GM18511 (cell line): ENCODE measurements around the gene ABCA2.
"Not testable (repeated sequence)": the region's sequence is repeated elsewhere in the genome, so short reads cannot be mapped to it uniquely, and the experiment has no call there.

Source experiments
- ATAC-seq: cut with Tn5 transposase; IDR thresholded peaks from one replicate; pipeline ENCODE4 v1.9.1; 2021; ENCODE audit warnings: mild to moderate bottlenecking, moderate library complexity; ENCODE audit not compliant: unreplicated experiment

Gene ABCA2

DNA sequence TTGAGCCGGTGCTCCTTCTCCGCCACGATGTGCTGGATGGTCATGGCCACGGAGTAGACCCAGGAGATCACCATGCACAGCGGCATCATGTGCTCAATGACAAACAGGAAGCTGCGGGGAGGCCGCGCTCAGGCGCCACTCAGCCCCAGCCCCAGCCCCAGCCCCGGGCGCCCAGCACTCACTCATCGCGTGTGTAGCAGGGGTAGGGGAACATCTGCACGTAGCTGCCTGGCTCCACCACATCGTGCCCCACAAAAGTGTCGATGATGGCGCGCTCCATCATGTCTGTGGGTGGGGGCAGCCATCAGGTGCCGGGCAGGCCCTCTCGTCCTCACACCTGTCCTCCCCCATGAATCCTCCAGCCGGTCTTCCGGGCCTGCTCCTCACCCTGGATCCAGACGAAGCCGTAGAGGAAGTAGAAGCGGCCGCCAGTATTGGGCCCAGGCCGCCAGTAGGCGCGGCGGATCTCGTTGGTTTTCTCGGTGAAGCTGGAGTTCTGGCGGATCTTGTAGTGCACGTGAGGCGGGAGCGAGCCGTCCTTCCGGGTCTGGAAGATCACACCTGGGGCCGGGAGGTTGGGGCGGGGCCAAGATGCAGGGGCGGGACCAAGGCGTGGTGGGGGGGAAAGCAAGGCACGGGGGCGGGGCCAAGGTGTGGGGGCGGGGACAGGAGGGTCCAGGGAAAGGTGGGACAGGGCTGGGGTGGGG, 10.1 kb downstream of the ABCA2 start:
- no peak for ATAC-seq

DNA sequence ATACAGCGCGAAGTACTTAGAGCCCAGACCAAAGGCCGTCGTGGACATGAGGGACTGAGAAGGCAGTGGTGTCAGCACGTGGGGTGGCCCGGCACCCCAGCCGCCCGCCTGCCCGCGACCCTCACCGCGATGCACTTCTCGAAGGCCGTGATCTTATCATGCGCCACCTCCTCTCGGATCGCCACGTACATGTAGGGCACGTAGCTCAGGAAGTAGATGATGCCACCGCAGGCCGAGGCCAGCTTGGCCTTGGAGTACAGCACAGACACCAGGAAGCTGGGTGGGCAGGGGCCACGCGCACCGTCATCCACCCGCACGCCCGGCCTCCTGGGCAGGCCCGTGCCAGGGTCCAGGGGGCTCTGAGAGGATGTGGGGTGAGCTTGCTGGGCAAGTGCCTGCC, 11.0 kb downstream of the ABCA2 start:
- no peak for ATAC-seq

DNA sequence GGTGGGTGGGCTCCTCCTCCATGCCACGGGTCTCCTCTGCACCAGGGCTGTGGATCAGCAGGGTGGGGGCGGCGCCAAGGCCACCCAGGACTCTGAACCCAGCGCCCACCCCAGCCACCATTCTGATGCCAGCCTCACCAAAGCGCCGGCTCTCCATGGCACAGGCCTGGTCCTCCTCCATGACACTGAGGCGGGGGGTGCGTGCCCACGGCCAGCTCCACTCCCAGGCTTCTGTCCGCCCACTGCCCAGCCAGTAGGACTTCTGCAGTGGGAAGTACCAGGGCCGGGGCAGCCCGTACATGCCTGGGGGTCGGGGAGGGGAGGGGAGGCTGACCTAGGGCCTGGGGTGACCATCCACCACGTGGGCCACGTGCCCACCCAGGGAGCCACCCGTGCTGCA, 11.6 kb downstream of the ABCA2 start:
- no peak for ATAC-seq

DNA sequence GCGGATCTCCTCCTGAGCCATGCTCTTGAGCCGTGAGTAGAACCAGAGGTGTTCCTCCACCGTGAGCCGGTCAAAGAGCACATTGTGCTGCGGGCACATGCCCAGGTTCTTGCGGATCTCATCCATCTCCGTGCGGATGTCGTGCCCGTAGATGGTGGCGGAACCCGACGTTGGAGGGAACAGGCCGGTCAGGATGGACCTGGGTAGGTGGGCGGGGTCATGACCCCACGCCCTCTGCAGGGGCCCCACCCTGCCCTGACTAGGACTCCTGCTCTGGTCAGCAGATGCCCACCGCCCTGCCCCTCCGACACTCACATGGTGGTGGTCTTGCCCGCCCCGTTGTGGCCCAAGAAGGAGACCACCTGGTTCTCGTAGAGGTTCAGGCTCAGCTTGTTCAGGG, 12.1 kb downstream of the ABCA2 start:
- ATAC-seq, result no peak

DNA sequence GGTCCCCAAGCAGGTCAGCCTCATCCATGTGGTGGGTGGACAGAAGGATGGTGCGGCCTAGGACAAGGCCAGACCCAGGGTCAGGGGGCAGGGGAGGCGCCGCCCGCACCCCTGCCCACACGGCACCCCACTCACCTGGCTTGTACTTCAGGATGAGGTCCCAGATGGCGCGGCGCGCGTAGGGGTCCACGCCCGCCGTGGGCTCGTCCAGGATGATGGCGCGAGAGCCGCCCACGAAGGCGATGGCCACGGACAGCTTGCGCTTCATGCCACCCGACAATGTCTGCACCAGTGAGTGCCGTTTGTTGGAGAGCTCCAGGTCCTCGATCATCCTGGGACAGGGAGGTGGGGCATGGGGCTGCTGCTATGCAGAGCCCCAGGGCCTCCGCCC, 12.5 kb downstream of the ABCA2 start:
- no peak for ATAC-seq

DNA sequence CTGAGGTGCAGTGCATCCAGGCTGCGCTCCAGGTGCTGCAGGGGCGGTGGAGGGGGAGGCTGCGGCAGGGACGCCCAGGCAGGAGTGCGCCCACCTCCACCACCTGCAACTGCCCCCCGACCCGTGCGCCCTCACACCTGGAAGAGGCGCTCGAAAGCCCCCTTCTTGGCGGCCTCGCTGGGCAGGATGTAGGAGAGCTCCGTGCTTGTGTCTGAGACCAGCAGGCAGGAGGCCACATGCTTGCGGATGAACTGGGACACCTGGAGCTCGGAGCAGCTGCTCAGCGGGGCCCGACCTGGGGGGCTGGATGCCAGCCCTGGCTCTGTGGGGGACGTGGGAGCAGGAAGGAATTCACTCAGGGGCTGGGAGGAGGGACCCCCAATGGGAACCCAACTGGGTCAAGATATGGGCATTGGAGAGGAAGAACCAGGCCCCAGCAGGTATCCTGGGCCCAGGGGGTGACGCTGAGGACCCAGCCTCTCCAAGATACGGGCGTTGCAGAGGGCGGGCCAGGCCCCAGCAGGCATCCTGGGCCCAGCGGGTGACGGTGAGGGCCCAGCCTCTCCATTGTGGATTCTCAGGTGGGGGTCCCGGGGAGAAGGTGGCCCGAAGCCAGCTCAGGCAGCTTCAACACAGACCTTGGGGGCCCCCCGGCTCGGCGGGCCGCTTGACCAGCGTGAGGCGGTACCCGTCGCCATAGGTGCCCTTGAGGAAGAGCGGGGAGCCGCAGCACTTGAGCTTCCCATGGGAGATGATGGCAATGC, 13.1 kb downstream of the ABCA2 start:
- ATAC-seq, result no peak

DNA sequence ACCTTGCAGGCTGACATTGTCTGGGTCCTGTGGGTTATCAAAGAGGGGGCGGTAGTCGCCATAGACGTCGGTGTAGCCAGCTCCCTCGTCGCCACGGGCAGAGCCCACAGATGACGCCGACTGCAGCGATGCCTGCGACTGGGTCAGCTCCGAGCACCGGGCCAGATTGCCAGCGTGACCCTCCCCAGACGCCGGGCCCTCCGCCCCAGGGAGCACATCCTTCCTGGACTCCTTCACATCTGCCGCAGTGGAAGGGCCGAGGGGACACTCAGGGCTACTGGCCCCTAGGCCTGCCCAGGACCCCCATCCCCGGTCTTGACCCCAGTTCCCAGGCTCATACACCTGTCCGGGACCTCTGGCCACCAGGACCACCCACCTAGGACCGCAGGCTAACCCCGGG, 13.9 kb downstream of the ABCA2 start:
- no peak for ATAC-seq

DNA sequence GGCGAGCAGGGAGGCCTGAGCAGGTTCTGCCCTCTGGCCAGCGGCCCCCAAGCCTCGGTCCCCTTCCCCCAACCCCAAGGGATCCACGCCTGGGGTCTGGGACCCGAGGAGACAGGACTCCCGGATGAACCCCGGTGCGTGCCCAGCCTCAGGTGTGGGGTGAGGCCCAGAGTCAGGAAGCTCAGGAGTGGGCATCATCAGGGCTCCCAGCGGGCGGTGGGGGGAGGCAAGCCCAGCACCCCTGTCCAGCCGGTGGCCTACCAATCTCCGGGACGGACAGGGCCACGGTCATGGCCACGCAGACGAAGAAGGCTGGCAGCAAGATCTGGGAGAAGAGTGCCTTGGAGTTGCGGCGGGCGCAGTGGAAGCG, 14.5 kb downstream of the ABCA2 start:
- no peak for ATAC-seq

DNA sequence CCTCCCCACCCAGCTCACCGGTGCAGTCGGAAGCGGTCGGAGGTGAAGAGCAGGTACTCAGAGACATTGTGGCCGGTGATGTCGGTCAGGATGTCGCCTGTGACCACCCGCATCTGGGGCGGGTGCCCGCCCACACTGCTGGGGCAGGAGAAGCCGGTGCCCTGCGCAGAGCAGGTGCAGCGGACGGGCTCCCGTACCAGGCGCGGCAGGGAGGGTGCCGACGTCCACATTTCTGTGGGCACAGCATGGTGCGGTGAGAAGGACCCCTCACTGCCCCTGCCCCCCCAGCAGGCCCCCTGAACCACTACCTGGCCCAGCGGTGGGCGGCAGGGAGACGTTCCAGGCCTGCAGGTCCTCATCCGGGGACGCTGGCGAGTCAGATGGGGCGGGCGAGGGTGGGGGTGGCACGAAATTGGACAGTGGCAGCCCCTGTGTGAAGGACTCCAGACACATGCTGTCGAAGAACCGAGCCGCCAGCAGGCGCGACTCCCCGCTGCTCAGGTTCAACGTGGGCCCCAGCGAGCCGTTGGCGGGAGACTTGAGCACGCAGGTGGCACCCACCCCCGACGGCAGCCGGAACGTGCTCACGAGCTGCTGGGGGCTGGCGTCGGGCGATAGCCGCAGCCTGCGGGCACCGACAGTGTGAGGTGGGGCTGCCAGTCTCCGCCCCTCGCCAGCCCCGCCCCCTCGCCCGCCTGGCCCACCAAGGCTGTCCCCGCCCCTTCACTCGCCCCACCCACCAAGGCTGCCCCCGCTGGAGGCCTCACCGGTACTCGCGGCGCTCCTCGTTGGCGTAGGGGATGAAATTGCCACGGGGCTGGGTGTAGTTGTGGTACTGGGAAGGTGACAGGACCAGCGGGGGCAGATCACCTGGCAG, 15.1 kb downstream of the ABCA2 start:
- ATAC-seq, result no peak

DNA sequence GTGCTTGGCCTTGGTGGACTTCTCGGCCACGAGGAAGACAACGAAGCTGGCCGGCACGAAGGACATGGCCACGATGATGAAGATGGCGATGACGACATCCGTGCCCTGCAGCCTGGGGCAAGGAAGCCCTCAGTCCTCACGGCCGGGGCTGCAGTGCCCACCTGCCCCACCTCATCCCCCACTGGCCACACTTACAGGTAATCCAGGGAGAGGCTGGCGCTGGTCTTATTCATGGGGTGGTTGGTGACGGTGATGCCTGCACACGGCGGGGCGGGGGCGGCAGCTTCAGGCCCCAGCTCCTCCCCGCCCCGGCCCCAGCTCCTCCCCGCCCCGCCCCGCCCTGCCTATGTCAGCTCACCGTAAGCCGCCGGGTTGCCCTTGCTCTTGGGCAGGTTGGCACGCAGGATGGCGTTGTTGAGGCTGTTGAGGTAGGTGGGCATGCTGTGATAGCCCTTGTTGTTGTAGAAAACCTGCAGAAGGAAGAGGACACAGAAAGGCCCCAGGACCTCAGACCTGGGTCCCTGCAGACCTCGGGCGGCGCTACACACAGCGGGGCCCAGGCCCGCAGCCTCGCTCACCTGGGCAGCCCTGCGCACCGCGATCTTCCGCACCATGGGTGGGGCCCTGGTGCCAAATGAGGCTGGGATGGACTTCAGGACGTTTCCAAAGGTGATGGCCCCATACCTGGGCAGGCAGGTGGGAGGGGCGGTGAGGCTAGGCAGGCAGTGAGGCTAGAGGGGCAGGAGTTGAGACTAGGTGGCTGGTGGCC, 15.9 kb downstream of the ABCA2 start:
- ATAC-seq, result no peak

DNA sequence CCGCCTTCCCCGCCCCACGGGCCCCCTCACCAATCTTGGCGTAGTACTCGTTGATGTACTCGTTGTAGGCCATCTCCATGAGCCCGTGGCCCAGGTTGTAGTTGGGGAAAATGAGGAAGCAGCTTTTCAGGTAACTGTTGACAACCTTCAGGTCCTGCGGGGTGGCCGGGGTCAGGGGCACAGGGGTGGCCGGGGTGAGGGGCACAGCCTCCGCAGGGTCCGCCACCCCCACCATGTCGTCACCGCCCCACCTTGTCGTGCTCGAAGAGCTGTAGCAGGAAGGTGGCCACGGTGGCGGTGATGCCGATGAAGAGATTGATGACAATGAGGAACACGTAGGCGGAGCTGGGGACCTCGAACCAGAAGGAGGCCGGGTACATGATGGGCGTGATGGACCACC, 16.9 kb downstream of the ABCA2 start:
- ATAC-seq, result no peak

DNA sequence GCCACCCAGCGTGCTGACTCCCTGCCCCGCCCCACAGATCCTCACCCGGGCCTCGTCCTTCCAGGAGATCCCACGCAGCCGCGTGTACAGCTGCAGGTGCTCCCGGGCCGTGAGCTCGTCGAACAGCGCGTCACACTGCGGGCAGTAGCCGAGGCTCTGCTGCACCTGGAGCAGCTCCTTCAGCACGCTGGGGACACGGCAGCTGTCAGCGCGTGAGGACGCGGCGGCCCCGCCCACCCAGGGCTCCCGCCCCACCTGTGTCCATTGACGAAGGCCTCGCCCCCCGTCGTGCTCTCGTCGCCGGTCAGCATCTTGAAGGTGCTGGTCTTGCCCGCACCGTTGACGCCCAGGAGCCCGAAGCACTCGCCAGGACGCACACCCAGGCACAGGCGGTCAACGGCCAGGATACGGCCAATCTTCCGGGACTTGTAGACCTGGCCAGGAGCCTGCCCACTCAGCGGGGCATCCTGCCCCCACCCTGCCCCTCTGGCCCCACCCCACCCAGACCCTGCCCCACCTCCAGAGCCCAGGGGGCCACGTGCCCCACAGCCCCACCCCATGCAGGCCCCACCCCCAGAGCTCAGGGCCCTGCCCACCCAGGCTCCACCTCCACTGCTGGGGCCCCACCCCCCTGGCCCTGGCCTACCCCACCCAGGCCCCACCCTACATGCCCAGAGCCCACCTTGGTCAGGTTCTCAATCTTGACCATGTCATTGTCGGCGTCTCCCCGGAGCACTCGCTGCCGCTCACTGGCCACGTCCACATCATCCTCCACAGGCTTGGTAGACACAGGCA, 17.9 kb downstream of the ABCA2 start:
- ATAC-seq, result no peak

DNA sequence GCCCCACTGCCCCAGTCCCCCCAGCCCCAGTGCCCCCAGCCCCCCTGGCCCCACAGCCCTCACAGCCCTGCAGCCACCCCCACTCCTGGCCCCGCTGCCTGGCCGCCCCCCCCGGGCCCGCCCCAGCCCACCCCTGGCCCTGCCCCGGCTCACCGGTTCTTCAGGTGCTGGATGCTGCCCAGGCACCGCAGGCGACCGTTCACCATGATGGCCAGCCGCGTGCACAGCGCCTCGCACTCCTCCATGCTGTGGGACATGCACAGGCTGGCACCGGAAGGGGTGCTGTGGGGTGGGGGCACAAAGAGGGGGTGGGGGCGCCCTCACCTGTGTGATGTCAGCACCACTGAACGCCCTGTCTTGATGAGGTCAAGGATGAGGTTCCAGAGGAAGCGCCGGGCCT, 18.8 kb downstream of the ABCA2 start:
- ATAC-seq, result no peak

DNA sequence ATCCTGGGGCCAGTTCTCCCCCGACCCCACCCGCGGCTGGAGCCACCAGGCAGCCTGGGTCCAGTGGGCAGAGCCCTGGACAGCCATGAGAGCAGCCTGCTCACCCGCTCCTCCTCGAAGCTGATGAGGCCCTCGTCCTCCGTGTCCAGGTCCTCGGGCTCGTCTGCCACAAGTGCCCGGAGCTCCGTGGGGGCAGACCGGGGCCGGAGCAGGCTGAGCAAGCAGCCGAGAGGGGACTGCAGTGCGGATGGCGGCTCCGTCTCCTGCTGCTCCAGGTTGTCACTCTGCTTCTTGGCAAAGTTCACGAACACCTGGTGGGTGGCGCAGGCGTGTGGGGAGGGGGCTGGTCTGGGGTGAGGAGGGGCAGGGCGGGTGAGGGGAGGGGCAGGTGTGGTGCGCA, 19.7 kb downstream of the ABCA2 start:
- ATAC-seq, result no peak

DNA sequence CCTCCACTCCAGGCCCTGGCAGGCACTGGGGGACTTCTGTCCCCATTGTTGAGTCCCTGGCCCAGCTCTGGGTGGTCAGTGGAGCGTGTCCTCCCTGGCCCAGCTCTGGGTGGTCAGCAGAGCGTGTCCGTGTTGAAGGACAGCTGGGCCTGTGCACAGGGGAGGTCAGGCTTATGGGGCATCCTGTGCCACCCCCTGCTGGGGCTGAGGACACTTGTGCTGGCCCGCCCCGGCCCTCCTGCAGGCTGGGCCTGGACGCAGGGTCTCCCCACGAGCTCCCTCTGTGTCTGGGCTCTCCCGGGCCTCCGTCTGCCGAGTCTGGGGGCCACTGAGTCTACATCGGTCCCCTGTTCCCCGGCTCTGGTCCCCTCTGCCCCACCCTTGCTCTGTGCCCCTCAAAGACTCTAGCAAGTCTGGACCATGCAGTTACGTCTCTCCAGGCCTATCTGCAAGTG, 20.2 kb downstream of the ABCA2 start:
- ATAC-seq, result no peak

DNA sequence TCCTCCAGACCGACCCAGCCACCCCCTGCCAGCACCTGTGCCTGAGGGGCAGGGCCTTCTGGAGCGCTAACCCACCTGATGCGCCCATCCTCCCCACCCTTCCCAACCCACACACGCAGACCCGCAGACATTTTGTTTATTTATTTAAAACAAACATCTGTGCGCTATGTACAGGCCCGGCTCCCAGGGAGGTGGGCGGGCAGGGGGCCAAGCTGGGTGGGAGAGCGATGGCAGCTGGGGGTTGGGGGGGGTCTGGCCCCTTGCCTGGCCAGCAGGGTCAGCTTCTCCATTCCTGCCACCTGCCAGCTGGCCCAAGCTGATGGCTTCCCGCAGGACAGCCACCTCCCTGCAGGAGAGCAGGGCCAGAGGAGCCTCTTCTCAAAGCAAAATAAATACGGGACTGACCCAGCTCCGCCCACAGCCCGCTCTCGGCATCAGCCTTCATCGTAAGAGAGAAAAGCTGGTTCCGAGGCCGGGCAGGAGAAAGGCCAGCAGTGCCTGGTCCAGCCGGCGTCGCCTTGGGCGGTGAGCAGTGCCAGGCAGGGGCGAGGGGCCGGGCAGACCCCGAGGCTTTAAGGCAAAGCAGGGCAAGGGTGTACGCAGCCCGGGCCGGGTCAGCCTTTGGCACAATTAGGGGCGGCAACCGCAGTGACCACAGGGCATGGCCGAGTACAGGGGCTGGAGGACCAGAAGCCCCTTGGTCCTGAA, 20.8 kb downstream of the ABCA2 start:
- no peak for ATAC-seq

DNA sequence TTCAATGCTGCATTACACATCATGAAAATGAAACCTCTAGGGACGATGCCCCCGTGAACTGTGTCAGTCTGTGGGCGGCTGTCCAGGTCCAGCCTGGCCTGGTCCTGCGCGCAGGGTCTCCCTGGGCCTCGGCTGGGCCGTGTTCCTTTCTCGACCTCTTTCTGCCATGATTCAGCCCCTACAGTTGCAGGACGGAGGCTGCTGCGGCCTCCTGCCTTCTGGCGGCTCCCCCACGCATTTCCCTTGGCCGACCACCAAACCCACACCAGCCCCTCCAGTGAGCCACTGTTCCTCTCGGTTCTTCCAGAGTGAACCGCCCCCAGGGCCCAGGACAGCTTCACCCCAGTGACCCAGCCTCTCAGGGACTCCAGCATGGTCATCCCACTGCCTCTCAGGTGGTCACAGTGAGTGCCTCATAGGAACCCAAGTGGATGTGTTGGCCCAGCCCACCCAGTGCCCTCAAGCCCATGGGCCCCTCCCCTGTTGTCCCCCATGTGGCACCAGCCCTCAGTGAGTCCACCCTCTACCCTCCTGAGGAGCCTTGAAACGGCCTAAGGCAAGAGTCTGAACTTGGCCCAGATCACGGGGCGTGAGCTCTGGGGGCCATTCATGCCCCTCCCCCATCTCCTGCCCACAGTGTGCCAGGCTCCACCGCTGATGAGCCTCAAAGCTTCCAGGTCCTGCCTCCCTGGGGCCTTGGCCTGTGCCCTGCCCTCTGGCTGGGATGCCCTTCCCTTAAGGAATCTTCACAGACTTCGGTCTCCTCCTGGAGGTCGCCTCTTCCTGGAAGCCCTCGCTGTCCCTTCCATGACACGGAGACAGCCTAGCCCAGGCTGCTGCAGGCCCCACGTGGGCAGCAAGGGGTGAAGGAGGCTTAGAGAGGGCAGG, 21.7 kb downstream of the ABCA2 start:
- no peak for ATAC-seq

DNA sequence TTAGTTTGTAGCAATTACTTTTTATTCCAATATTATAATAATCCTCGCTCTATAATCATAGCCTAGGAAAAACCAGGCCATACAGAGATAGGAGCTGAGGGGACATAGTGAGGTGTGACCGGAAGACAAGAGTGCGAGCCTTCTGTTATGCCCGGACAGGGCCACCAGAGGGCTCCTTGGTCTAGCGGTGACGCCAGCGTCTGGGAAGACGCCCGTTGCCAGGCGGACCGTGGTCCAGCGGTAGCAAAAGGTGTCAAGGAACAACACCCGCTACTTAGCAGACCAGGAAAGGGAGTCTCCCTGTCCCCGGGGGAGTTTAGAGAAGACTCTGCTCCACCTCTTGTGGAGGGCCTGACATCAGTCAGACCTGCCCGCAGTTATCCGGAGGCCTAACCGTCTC, 23.8 kb downstream of the ABCA2 start:
- not testable (repeated sequence) for ATAC-seq

DNA sequence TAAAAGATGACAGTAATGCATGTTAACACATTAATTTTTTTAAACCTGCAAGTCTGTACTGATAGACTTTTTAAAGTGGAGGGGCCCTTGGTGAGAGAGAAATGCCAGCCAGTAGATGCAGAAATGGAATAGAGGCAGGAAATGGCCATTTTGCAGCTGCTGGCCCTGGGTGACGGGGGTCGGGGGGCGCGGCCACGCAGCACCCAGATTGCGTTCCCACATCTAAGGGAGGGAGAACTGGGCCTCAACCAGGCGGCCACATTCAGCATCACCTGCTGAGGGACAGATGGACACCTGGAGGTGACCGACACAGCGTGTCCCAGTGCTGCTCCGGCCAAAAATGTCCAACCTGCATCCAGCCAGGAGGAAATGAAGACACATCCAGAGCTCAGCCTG, 25.4 kb downstream of the ABCA2 start:
- ATAC-seq, result no peak
